ENCODE measurements around the gene EHD4. TPM values are rescaled to one million over a fixed set of nuclear protein-coding genes. Genes with fewer than 3 reads are reported as not detected.

Gene EHD4
- total RNA-seq, 4 donors from 2014 or later, result 10.0 to 25.4 (median 20.3) TPM

GRCh38 chr15:41893422-41894250, 78.7 kb downstream of the EHD4 start, which contains the start of gene SPTBN5:
TSS of gene SPTBN5 (minus strand) at chr15:41894053. CDS start at chr15:41893497, 556 bp downstream.
- H3K27me3 ChIP-seq, result no peaks in the 10 kb centered on the region
- H3K27ac ChIP-seq, result peak within 1 kb of the TSS in 3 of 4 donors; percentile 55 to 68 (median 57)
- TF ChIP-seq EP300 (IDR thresholded peaks at IDR 0.05) (no peak), POLR2A (IDR thresholded peaks at IDR 0.05) (no peak), POLR2AphosphoS5 (IDR thresholded peaks at IDR 0.05) (no peak), CTCF (IDR thresholded peaks at IDR 0.05) (no peak)
- WGBS, 2 donors (ENCODE audit: low coverage in 1 of 2), result 80% methylated on average over 1 of the region's 15 CpGs; no CpG with 5 or more reads in 1 of the 2 donors
- H3K4me1 ChIP-seq, result peaks cover 0 to 33% (median 12%) of the 10 kb centered on the region in 3 donors
- peaks cover 0 to 4% of the 10 kb centered on the region in 2 donors for H3K36me3 ChIP-seq
- H3K9me3 ChIP-seq, result no peaks in the 10 kb centered on the region
- ATAC-seq, result no peak
- peak within 1 kb of the TSS in 1 of 2 donors; percentile 17 for H3K4me3 ChIP-seq

- ATAC-seq, result peak; percentile 26
- Histone ChIP-seq H3K4me3 (no peak overlapping the region), H3K27me3 (no peaks in the 10 kb centered on the region), H3K27ac (no peak overlapping the region), H3K4me1 (peaks cover 0 to 33% (median 12%) of the 10 kb centered on the region in 3 donors), H3K36me3 (no peaks in the 10 kb centered on the region), H3K9me3 (no peaks in the 10 kb centered on the region)
- 100% methylated on average over 1 of the region's 22 CpGs; no CpG with 5 or more reads in 1 of the 2 donors for WGBS, 2 donors (ENCODE audit: low coverage in 1 of 2)
- no peak for TF ChIP-seq POLR2A (IDR thresholded peaks at IDR 0.05)
- no peak for TF ChIP-seq POLR2AphosphoS5 (IDR thresholded peaks at IDR 0.05)
- TF ChIP-seq CTCF (IDR thresholded peaks at IDR 0.05), result no peak
- TF ChIP-seq EP300 (IDR thresholded peaks at IDR 0.05), result no peak
These were observed 79.5 kb downstream of the EHD4 start for GRCh38 chr15:41892621-41893421.

GRCh38 chr15:41891946-41892345, 80.4 kb downstream of the EHD4 start:
- TF ChIP-seq POLR2A (IDR thresholded peaks at IDR 0.05) (no peak), POLR2AphosphoS5 (IDR thresholded peaks at IDR 0.05) (no peak), EP300 (IDR thresholded peaks at IDR 0.05) (no peak), CTCF (IDR thresholded peaks at IDR 0.05) (no peak)
- Histone ChIP-seq H3K4me1 (peaks cover 0 to 33% (median 12%) of the 10 kb centered on the region in 3 donors), H3K4me3 (no peak overlapping the region), H3K36me3 (no peaks in the 10 kb centered on the region), H3K27me3 (no peaks in the 10 kb centered on the region), H3K27ac (no peak overlapping the region), H3K9me3 (no peaks in the 10 kb centered on the region)
- WGBS, 2 donors (ENCODE audit: low coverage in 1 of 2), result 76 to 100% methylated on average over 1 to 2 of the region's 3 CpGs
- ATAC-seq, result no peak

- Histone ChIP-seq H3K4me1 (peaks cover 0 to 33% (median 12%) of the 10 kb centered on the region in 3 donors), H3K4me3 (no peak overlapping the region), H3K27ac (no peak overlapping the region), H3K27me3 (no peaks in the 10 kb centered on the region), H3K9me3 (no peaks in the 10 kb centered on the region), H3K36me3 (no peaks in the 10 kb centered on the region)
- TF ChIP-seq POLR2AphosphoS5 (IDR thresholded peaks at IDR 0.05) (no peak), POLR2A (IDR thresholded peaks at IDR 0.05) (no peak), CTCF (IDR thresholded peaks at IDR 0.05) (no peak), EP300 (IDR thresholded peaks at IDR 0.05) (no peak)
- no peak for ATAC-seq
- 82 to 100% methylated on average over 3 to 4 of the region's 6 CpGs for WGBS, 2 donors (ENCODE audit: low coverage in 1 of 2)
These were observed 81.1 kb downstream of the EHD4 start for GRCh38 chr15:41891226-41891625.

Data from gastroesophageal sphincter (tissue), 4 donors.